Heart right ventricle (tissue), 16 donors: Measurements from ENCODE around the gene KSR1. TPM values are rescaled to one million over a fixed set of nuclear protein-coding genes. Genes with fewer than 3 reads are reported as not detected.
A peak's percentile ranks its signal among the peaks of the same experiment; 100 is the strongest.

Experiments
- ATAC-seq, 8 donors: fragments of 200-7000 bp; cut with Tn5 transposase; one replicate each; pipeline ENCODE4 v1.9.1; 2020; ENCODE audit warnings: mild to moderate bottlenecking in 8 of 8, moderate library complexity in 8 of 8, moderate number of reproducible peaks in 1 of 8
- DNase-seq, 2 donors: peaks; one replicate each; pipeline ENCODE4 v3.0.0-alpha.2; 2020
- H3K27ac ChIP-seq, 10 donors: fragments of 200-600 bp; sonication (generic) in 2 of 10; one replicate each; pipeline versions ENCODE4 v1.5.0 to v1.8.0; 2020 to 2022; ENCODE audit warnings: mild to moderate bottlenecking in 3 of 10
- H3K27me3 ChIP-seq, 7 donors: fragments of 200-600 bp; one replicate each; pipeline ENCODE4 v1.8.0; 2021 to 2022; ENCODE audit warnings: mild to moderate bottlenecking in 2 of 7
- H3K36me3 ChIP-seq, 9 donors: fragments of 200-600 bp; sonication (generic) in 1 of 9; one replicate each; pipeline versions ENCODE4 v1.5.0 to v1.8.0; 2020 to 2022; ENCODE audit warnings: mild to moderate bottlenecking in 2 of 9
- H3K4me1 ChIP-seq, 9 donors: fragments of 200-600 bp; sonication (generic) in 1 of 9; one replicate each; pipeline versions ENCODE4 v1.5.0 to v1.8.0; 2020 to 2022; ENCODE audit warnings: mild to moderate bottlenecking in 4 of 9
- H3K4me3 ChIP-seq, 10 donors: fragments of 200-600 bp; sonication (generic) in 2 of 10; one replicate each; pipeline versions ENCODE4 v1.5.0 to v1.8.0; 2020 to 2022; ENCODE audit warnings: mild to moderate bottlenecking in 7 of 10, moderate library complexity in 2 of 10
- H3K9me3 ChIP-seq, 11 donors: fragments of 200-600 bp in 10 of 11; sonication (generic) in 2 of 11; one replicate each; pipeline versions ENCODE4 v1.5.0 to v1.8.0; 2013 to 2022; ENCODE audit warnings: mild to moderate bottlenecking in 2 of 11, control low read depth in 1 of 11, moderate library complexity in 1 of 11
- CTCF ChIP-seq, 9 donors: fragments of 200-600 bp; sonication (generic) in 2 of 9; IDR thresholded peaks; one replicate each; pipeline versions ENCODE4 v1.5.0 to v1.8.0; 2021 to 2022; ENCODE audit warnings: antibody characterized with exemption in 9 of 9, mild to moderate bottlenecking in 5 of 9, moderate library complexity in 1 of 9
- WGBS, 2 donors: extraction: QIAGEN DNeasy Blood & Tissue Kit; methylation state at CpG; one replicate each; pipeline ENCODE4 v1.1.7; 2013; ENCODE audit warnings: inconsistent platforms in 1 of 2; 5-methylcytosine and 5-hydroxymethylcytosine counted together
- intact Hi-C, 10 donors: fragments of 100-400 bp; cut with DNase I; formaldehyde crosslinking; loops; one replicate each; pipeline versions ENCODE4 v1.11.1 to v1.14.2; 2022
- polyA plus RNA-seq, 2 donors: library from polyadenylated mRNA; stranded (reverse); fragments of 200-250 nt; gene quantifications; one replicate each; pipeline ENCODE4 v1.2.3, GENCODE V29; 2013
- total RNA-seq, 10 donors: library from RNA; stranded (reverse); fragmentation: NEBNext Ultra II Directional in 3 of 10; extraction: Animal tissue kit (Norgen Biotek cat#: 25700) in 3 of 10; gene quantifications; one replicate each; pipeline versions ENCODE4 v1.2.1 to v1.2.4, GENCODE V29; 2021 to 2023
- donor health status: Arrhythmogenic right ventricular cardiomyopathy.
- donor health status: ischemic (EF 13 %, LVEDD 7.1; RV severe dilation, severe dysfunction).
- donor health status: healthy with polysubstance abuse.
- donor health status: DM: no; HTN: yes; CAD: no.
- donor health status: DM: no; HTN: no; CAD: no.
- donor health status: ischemic (EF 25% LVEDD 6.9; RV normal size, moderate dysfunction).
- donor health status: ischemic (EF 25% LVEDD 5.7; RV mildly dilated, moderate dysfunction).
- donor health status: healthy.
- donor health status: DM: yes; HTN: yes; CAD: no.
- donor health status: Ischemic cardiomyopathy.
- donor health status: ischemic (EF 35%, LVEDD 5.7; RV mildly dilated, moderate dysfunction).
- donor health status: nonischemic (EF 11% LVEDD 7.7; RV severe dilation, severe dysfunction).
- donor health status: DM: yes; HTN: yes; CAD: no.
- donor health status: PGD.
- donor health status: ischemic (EF 29% LVEDD 5.4; RV normal size, mild dysfunction).
- donor health status: nonischemic (EF 23%, LVEDD 6.1; RV moderate dilation, normal function).

KSR1 gene
- total and polyA plus RNA-seq, 12 donors, result 5.6 to 19.6 (median 8.6) TPM

- TF ChIP-seq CTCF (IDR thresholded peaks at IDR 0.05), result no peak
- H3K27ac ChIP-seq, result no peak overlapping the region
- WGBS, 2 donors, result 74 to 78% methylated on average over 5 of the region's 5 CpGs
- H3K27me3 ChIP-seq, result no peaks in the 10 kb centered on the region
- peaks cover 2 to 59% (median 36%) of the 10 kb centered on the region in 9 donors for H3K4me1 ChIP-seq
- ATAC-seq, result no peak
- peaks cover 0 to 27% (median 0%) of the 10 kb centered on the region in 9 donors for H3K36me3 ChIP-seq
- no peak for DNase-seq
- H3K4me3 ChIP-seq, result no peak overlapping the region
- no peaks in the 10 kb centered on the region for H3K9me3 ChIP-seq
- intact Hi-C loops, result loop anchor here in 2 of 10 donors (10.0 kb wide), 2 partner anchors 61 to 101 kb away; partner anchors contain the start of gene KSR1 (in 1 of the 2)
Observed at GRCh38 chr17:27555339-27555738, 99.1 kb downstream of the KSR1 start.

GRCh38 chr17:27558341-27558740 lies 102.1 kb downstream of the KSR1 start:
- TF ChIP-seq CTCF (IDR thresholded peaks at IDR 0.05), result no peak
- Histone ChIP-seq H3K4me3 (no peak overlapping the region), H3K27ac (peak overlapping the region in 1 of 10 donors; percentile 89), H3K4me1 (peaks cover 2 to 67% (median 45%) of the 10 kb centered on the region in 9 donors), H3K9me3 (no peaks in the 10 kb centered on the region), H3K27me3 (no peaks in the 10 kb centered on the region), H3K36me3 (peaks cover 0 to 10% (median 0%) of the 10 kb centered on the region in 9 donors)
- ATAC-seq (no peak), DNase-seq (no peak)
- 88 to 90% methylated on average over 5 of the region's 5 CpGs for WGBS, 2 donors
- intact Hi-C loops, result loop anchor here in 2 of 10 donors (10.0 kb wide), 2 partner anchors 64 to 104 kb away; partner anchors contain the start of gene KSR1 (in 1 of the 2)

- Histone ChIP-seq H3K36me3 (peaks cover 0 to 12% (median 0%) of the 10 kb centered on the region in 9 donors), H3K4me3 (peak overlapping the region in 5 of 10 donors; percentile 42 to 51 (median 46)), H3K27me3 (no peaks in the 10 kb centered on the region), H3K4me1 (peaks cover 2 to 69% (median 40%) of the 10 kb centered on the region in 9 donors), H3K9me3 (no peaks in the 10 kb centered on the region), H3K27ac (peak overlapping the region in 9 of 10 donors; percentile 56 to 89 (median 81))
- ATAC-seq (no peak), DNase-seq (no peak)
- intact Hi-C loops, result loop anchor here in 2 of 10 donors (10.0 kb wide), 2 partner anchors 64 to 104 kb away; partner anchors contain the start of gene KSR1 (in 1 of the 2)
- TF ChIP-seq CTCF (IDR thresholded peaks at IDR 0.05), result no peak
- 74 to 80% methylated on average over 12 of the region's 12 CpGs for WGBS, 2 donors
Observed at GRCh38 chr17:27558842-27559505, 102.7 kb downstream of the KSR1 start.

- Histone ChIP-seq H3K4me1 (peaks cover 0 to 66% (median 32%) of the 10 kb centered on the region in 9 donors), H3K27me3 (no peaks in the 10 kb centered on the region), H3K4me3 (peak overlapping the region; percentile 11 to 51 (median 42)), H3K27ac (peak overlapping the region; percentile 56 to 89 (median 80)), H3K9me3 (no peaks in the 10 kb centered on the region), H3K36me3 (peaks cover 0 to 16% (median 0%) of the 10 kb centered on the region in 9 donors)
- peak; percentile 73 to 87 for DNase-seq
- peak in 3 of 9 donors; percentile 15 to 29 (median 21) for TF ChIP-seq CTCF (IDR thresholded peaks at IDR 0.05)
- intact Hi-C loops, result loop anchor here in 5 of 10 donors (5.0 to 10.0 kb wide), 4 partner anchors 65 to 105 kb away; partner anchors contain the start of gene KSR1 (in 4 of the 5)
- peak; percentile 87 to 96 (median 92) for ATAC-seq
- WGBS, 2 donors, result 30 to 35% methylated on average over 22 of the region's 22 CpGs
Observed at GRCh38 chr17:27559506-27560481, 103.5 kb downstream of the KSR1 start.
